HL-60 (cell line): Measurements from ENCODE around the gene MARVELD3.

Experiments
- CTCF ChIP-seq: IDR thresholded peaks from one replicate; pipeline ENCODE4 v1.5.1; 2011; ENCODE audit warnings: low read length, control low read depth, inconsistent platforms; ENCODE audit not compliant: insufficient read depth
- GABPA ChIP-seq: IDR thresholded peaks from 2 replicates; pipeline ENCODE4 v1.6.1; 2012; ENCODE audit warnings: low read depth
- POLR2AphosphoS5 ChIP-seq: IDR thresholded peaks from 2 replicates; pipeline ENCODE4 v1.6.1; 2012; ENCODE audit warnings: low read depth
- REST ChIP-seq: IDR thresholded peaks from 2 replicates; pipeline ENCODE4 v1.6.1; 2012; ENCODE audit warnings: low read depth; ENCODE audit not compliant: insufficient replicate concordance
- SPI1 ChIP-seq: IDR thresholded peaks from 2 replicates; pipeline ENCODE4 v1.6.1; 2012; ENCODE audit warnings: low read depth, mild to moderate bottlenecking, borderline replicate concordance

- no peak for TF ChIP-seq CTCF
- TF ChIP-seq SPI1, result no peak
- no peak for TF ChIP-seq POLR2AphosphoS5
- TF ChIP-seq REST, result no peak
- no peak for TF ChIP-seq GABPA
These were observed 23.7 kb downstream of the MARVELD3 start for GRCh38 chr16:71649704-71650103.
